ENCODE measurements around the gene ZBTB17.
"Not testable (repeated sequence)": the region's sequence is repeated elsewhere in the genome, so short reads cannot be mapped to it uniquely, and the experiment has no call there.

ZBTB17 gene

GRCh38 chr1:16009678-16010077, 33.8 kb upstream of the ZBTB17 start:
- DNase-seq (ENCODE audit: low read depth): no peak
- TF ChIP-seq CTCF (IDR thresholded peaks at IDR 0.05; ENCODE audit: insufficient read depth, low read depth, low read length, missing control alignments): no peak
- no peak overlapping the region for H3K4me3 ChIP-seq (ENCODE audit: low read length)

GRCh38 chr1:16009030-16009460, 33.1 kb upstream of the ZBTB17 start:
- no peak overlapping the region for H3K4me3 ChIP-seq (ENCODE audit: low read length)
- DNase-seq (ENCODE audit: low read depth): peak; percentile 71
- peak; percentile 99 for TF ChIP-seq CTCF (IDR thresholded peaks at IDR 0.05; ENCODE audit: insufficient read depth, low read depth, low read length, missing control alignments)

- no peak for TF ChIP-seq CTCF (IDR thresholded peaks at IDR 0.05; ENCODE audit: insufficient read depth, low read depth, low read length, missing control alignments)
- peak; percentile 26 for DNase-seq (ENCODE audit: low read depth)
- no peak overlapping the region for H3K4me3 ChIP-seq (ENCODE audit: low read length)
Observed at GRCh38 chr1:16007671-16008341, 31.9 kb upstream of the ZBTB17 start.

GRCh38 chr1:16006552-16007485, 30.9 kb upstream of the ZBTB17 start:
- peak; percentile 41 for TF ChIP-seq CTCF (IDR thresholded peaks at IDR 0.05; ENCODE audit: insufficient read depth, low read depth, low read length, missing control alignments)
- peak; percentile 86 for DNase-seq (ENCODE audit: low read depth)
- H3K4me3 ChIP-seq (ENCODE audit: low read length): no peak overlapping the region

- no peak overlapping the region for H3K4me3 ChIP-seq (ENCODE audit: low read length)
- TF ChIP-seq CTCF (IDR thresholded peaks at IDR 0.05; ENCODE audit: insufficient read depth, low read depth, low read length, missing control alignments): no peak
- DNase-seq (ENCODE audit: low read depth): no peak
Observed at GRCh38 chr1:16006010-16006409, 30.1 kb upstream of the ZBTB17 start.

- no peak overlapping the region for H3K4me3 ChIP-seq (ENCODE audit: low read length)
- DNase-seq (ENCODE audit: low read depth): no peak
- no peak for TF ChIP-seq CTCF (IDR thresholded peaks at IDR 0.05; ENCODE audit: insufficient read depth, low read depth, low read length, missing control alignments)
Observed at GRCh38 chr1:16005597-16005996, 29.7 kb upstream of the ZBTB17 start.

- not testable (repeated sequence) for DNase-seq (ENCODE audit: low read depth); H3K4me3 ChIP-seq (ENCODE audit: low read length)
Observed at GRCh38 chr1:16001274-16001673, 25.4 kb upstream of the ZBTB17 start.
